Esophagus (tissue), 2 donors: Measurements from ENCODE around the gene DAAM2. TPM values are rescaled to one million over a fixed set of nuclear protein-coding genes. Genes with fewer than 3 reads are reported as not detected.

Experiments used
- H3K27ac ChIP-seq, 2 donors: one replicate each; pipeline ENCODE4 v1.5.1; 2013; ENCODE audit warnings: low read depth in 2 of 2, mild to moderate bottlenecking in 2 of 2, inconsistent platforms in 1 of 2, low read length in 1 of 2, moderate library complexity in 1 of 2
- H3K27me3 ChIP-seq, 2 donors: one replicate each; pipeline ENCODE4 v1.6.1; 2013; ENCODE audit warnings: low read length in 2 of 2, control low read depth in 1 of 2, mild to moderate bottlenecking in 1 of 2; ENCODE audit not compliant: insufficient read depth in 2 of 2, control insufficient read depth in 1 of 2
- H3K36me3 ChIP-seq, 2 donors: one replicate each; pipeline ENCODE4 v1.6.1; 2013; ENCODE audit warnings: low read length in 1 of 2; ENCODE audit not compliant: control insufficient read depth in 2 of 2, insufficient read depth in 2 of 2
- H3K4me1 ChIP-seq, 2 donors: one replicate each; pipeline ENCODE4 v1.6.1; 2013; ENCODE audit warnings: low read length in 1 of 2; ENCODE audit not compliant: control insufficient read depth in 2 of 2, insufficient read depth in 2 of 2
- H3K4me3 ChIP-seq, 2 donors: one replicate each; pipeline ENCODE4 v1.5.1; 2013; ENCODE audit warnings: low read length in 2 of 2, mild to moderate bottlenecking in 2 of 2, low read depth in 1 of 2, moderate library complexity in 1 of 2
- H3K9me3 ChIP-seq, 2 donors: one replicate each; pipeline ENCODE4 v1.6.1; 2013; ENCODE audit warnings: mild to moderate bottlenecking in 2 of 2, low read depth in 1 of 2, low read length in 1 of 2, moderate library complexity in 1 of 2; ENCODE audit not compliant: control insufficient read depth in 2 of 2, insufficient read depth in 1 of 2
- WGBS, 2 donors: extraction: QIAGEN DNeasy Blood & Tissue Kit; methylation state at CpG; one replicate each; pipeline ENCODE4 v1.1.7; 2013; 5-methylcytosine and 5-hydroxymethylcytosine counted together
- polyA plus RNA-seq, 2 donors: library from polyadenylated mRNA; stranded (reverse); fragments of 200-250 nt; gene quantifications; one replicate each; pipeline ENCODE4 v1.2.3, GENCODE V29; 2013
- donor health status: healthy with polysubstance abuse.
- donor health status: Bipolar disorder and iron deficiency.

Gene DAAM2
- polyA plus RNA-seq, 2 donors, result 10.7 to 11.3 TPM

- Histone ChIP-seq H3K27me3 (no peaks in the 10 kb centered on the region), H3K4me1 (no peaks in the 10 kb centered on the region), H3K36me3 (no peaks in the 10 kb centered on the region), H3K27ac (no peak overlapping the region), H3K9me3 (no peaks in the 10 kb centered on the region), H3K4me3 (no peak overlapping the region)
- WGBS, 2 donors, result 57 to 67% methylated on average over 3 of the region's 3 CpGs
These were observed 26.6 kb upstream of the DAAM2 start for GRCh38 chr6:39765508-39766065.

DNA sequence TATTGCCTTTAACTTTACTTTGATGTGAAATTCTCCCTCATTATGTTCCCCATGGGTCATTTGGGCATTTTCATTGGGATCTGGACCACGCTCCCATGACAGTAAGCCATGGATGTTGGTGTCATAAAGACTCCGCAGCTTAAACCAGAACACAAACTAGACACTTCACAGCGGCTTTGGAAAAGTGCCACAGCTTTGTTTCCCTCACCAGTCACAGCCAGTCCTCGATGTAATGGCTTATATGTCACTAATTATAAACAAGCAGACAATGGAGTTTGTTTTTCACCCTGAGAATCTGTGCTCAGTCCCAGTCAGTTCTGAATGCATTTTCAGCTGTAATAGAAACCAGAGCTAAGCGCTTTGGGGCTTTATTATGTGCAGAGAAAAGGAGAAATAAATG, 23.2 kb upstream of the DAAM2 start:
- Histone ChIP-seq H3K4me1 (no peaks in the 10 kb centered on the region), H3K9me3 (no peaks in the 10 kb centered on the region), H3K4me3 (no peak overlapping the region), H3K27ac (no peak overlapping the region), H3K36me3 (no peaks in the 10 kb centered on the region), H3K27me3 (no peaks in the 10 kb centered on the region)
- WGBS, 2 donors, result 64 to 72% methylated on average over 5 of the region's 5 CpGs

DNA sequence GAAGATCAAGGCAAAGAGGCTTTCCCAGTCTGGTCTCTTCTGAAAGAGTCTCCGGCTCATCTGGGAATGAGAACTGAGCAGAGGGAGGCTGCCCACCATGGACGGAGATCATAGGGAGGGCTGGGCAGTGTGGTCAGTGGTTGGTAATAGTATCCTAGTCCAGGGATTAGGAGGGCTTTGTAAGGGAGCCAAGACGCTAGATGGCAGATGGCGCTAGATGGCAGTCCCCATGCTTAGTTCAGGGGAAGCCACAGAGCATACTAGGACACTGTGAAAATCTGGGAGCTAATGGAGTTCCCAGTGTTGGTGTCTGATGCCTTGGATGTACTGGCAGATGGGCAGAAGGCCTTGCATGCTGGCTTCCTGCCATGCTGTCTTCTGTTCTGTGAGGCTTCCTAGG, 21.7 kb upstream of the DAAM2 start:
- H3K27me3 ChIP-seq, result no peaks in the 10 kb centered on the region
- H3K9me3 ChIP-seq, result no peaks in the 10 kb centered on the region
- no peaks in the 10 kb centered on the region for H3K36me3 ChIP-seq
- 83 to 91% methylated on average over 4 of the region's 4 CpGs for WGBS, 2 donors
- H3K4me1 ChIP-seq, result no peaks in the 10 kb centered on the region
- H3K27ac ChIP-seq, result no peak overlapping the region
- no peak overlapping the region for H3K4me3 ChIP-seq

- H3K4me3 ChIP-seq, result no peak overlapping the region
- no peaks in the 10 kb centered on the region for H3K4me1 ChIP-seq
- WGBS, 2 donors, result 59 to 77% methylated on average over 6 of the region's 6 CpGs
- H3K9me3 ChIP-seq, result no peaks in the 10 kb centered on the region
- no peaks in the 10 kb centered on the region for H3K36me3 ChIP-seq
- peak overlapping the region; percentile 41 to 63 for H3K27ac ChIP-seq
- H3K27me3 ChIP-seq, result no peaks in the 10 kb centered on the region
These were observed 19.5 kb upstream of the DAAM2 start for GRCh38 chr6:39772559-39773273.

- peaks cover 0 to 2% of the 10 kb centered on the region in 2 donors for H3K4me1 ChIP-seq
- WGBS, 2 donors, result 88 to 95% methylated on average over 2 of the region's 2 CpGs
- H3K27me3 ChIP-seq, result no peaks in the 10 kb centered on the region
- peak overlapping the region in 1 of 2 donors; percentile 16 for H3K27ac ChIP-seq
- H3K9me3 ChIP-seq, result no peaks in the 10 kb centered on the region
- no peak overlapping the region for H3K4me3 ChIP-seq
- no peaks in the 10 kb centered on the region for H3K36me3 ChIP-seq
These were observed 18.4 kb upstream of the DAAM2 start for GRCh38 chr6:39773782-39774181.

DNA sequence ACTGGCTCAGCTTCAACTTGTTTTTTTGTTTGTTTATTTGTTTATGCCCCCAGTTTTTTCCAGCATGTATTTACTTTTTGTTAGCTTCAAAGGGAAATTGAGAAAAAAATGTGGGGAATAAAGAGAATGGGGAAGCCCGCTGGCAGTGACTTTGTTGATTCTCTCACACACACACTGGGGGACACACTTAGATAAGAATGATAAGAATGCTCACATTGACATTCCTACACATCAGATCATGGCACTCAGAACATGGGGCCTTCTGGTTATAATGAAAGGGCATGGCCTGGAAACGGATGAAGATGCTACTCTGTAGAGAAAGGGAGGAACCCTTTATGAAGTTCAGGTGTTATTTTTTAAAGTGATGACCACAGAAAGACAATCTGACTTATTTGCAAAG, 15.6 kb upstream of the DAAM2 start:
- WGBS, 2 donors, result 64 to 67% methylated on average over 2 of the region's 2 CpGs
- Histone ChIP-seq H3K27ac (no peak overlapping the region), H3K9me3 (no peaks in the 10 kb centered on the region)

DNA sequence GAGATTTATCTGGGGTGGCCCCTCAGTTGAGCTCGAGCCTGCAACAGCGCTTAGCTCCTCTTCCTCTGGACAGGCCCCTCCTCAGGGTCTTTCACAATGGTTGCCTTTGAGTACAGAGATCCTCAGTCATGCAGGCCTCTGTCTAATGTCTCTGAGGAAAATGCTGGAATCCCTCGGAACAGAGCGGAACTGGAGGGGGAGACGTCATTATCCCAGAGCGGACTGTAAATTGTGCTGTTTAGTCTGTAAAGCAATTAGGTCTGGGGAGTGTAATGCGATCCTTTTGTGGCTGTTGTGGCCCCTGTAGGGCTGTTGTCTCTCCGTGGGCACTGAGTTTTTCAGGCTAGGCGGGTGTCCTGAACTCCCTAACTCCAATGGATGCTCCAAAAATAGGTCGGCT, 15.0 kb upstream of the DAAM2 start:
- Histone ChIP-seq H3K36me3 (no peaks in the 10 kb centered on the region), H3K27me3 (no peaks in the 10 kb centered on the region), H3K9me3 (no peaks in the 10 kb centered on the region), H3K27ac (peak overlapping the region in 1 of 2 donors; percentile 15), H3K4me1 (peaks cover 0 to 6% of the 10 kb centered on the region in 2 donors), H3K4me3 (no peak overlapping the region)
- WGBS, 2 donors, result 73 to 76% methylated on average over 10 of the region's 10 CpGs

More for the DNA sequence above, 15.6 kb upstream of the DAAM2 start:
- H3K36me3 ChIP-seq, result no peaks in the 10 kb centered on the region
- H3K27me3 ChIP-seq, result no peaks in the 10 kb centered on the region
- no peak overlapping the region for H3K4me3 ChIP-seq
- H3K4me1 ChIP-seq, result peaks cover 0 to 6% of the 10 kb centered on the region in 2 donors

- Histone ChIP-seq H3K4me3 (no peak overlapping the region), H3K4me1 (peaks cover 0 to 6% of the 10 kb centered on the region in 2 donors), H3K9me3 (no peaks in the 10 kb centered on the region), H3K27me3 (no peaks in the 10 kb centered on the region), H3K27ac (peak overlapping the region; percentile 15 to 38), H3K36me3 (no peaks in the 10 kb centered on the region)
- 76 to 77% methylated on average over 4 of the region's 4 CpGs for WGBS, 2 donors
These were observed 14.5 kb upstream of the DAAM2 start for GRCh38 chr6:39777661-39778060.

DNA sequence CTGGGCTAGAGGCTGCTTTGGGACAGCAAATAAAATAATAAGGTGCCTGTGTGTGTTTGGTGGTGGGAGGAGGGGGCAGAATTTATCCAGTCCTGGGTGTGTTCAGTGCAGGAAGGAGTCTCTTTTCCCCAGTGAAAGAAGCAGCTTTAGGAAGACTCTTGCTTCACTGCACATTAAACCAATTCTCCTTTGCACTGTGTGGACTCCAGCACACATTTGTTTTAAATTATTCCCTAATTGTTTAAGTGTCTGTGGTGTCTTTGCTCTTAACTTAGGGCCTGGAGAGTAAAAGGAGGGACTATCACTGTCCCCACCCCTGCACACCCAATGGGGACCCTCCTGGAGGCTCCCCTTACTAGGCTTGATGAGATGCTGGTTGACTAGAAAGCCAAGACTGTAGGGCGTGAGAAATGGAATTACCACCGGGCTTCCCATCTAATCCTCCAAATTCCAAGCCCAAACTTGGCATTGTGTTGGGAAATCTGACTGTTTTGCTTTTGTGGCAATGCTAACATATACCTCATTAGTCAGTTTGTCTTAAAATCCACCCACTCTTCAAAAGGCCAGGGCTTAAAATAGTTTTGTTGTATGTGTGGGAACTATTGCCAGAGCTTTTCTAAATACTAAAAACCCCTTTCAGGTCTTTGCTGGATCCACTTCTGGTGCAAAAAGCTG, 13.5 kb upstream of the DAAM2 start:
- Histone ChIP-seq H3K27ac (peak overlapping the region in 1 of 2 donors; percentile 42), H3K27me3 (no peaks in the 10 kb centered on the region), H3K4me3 (no peak overlapping the region), H3K9me3 (no peaks in the 10 kb centered on the region), H3K4me1 (peaks cover 0 to 6% of the 10 kb centered on the region in 2 donors), H3K36me3 (no peaks in the 10 kb centered on the region)
- 29 to 39% methylated on average over 2 of the region's 2 CpGs for WGBS, 2 donors
